Loucy (cell line): Measurements from ENCODE around the gene TRA2B.

ENCODE experiments used
- H2AFZ ChIP-seq: fragments of 200-600 bp; sonication (generic); 2 replicates; pipeline ENCODE4 v1.6.0; 2016; ENCODE audit warnings: antibody characterized with exemption, mild to moderate bottlenecking, low read length, moderate library complexity
- H3F3A ChIP-seq: fragments of 200-600 bp; 2 replicates; pipeline ENCODE4 v1.6.0; 2016; ENCODE audit warnings: antibody characterized with exemption, low read depth, mild to moderate bottlenecking
- H3K27me3 ChIP-seq: fragments of 200-600 bp; sonication (generic); 2 replicates; pipeline ENCODE4 v1.6.1; 2014; ENCODE audit warnings: low read length, mild to moderate bottlenecking; ENCODE audit not compliant: insufficient read depth, poor library complexity, severe bottlenecking
- H3K36me3 ChIP-seq: fragments of 200-600 bp; sonication (generic); 2 replicates; pipeline ENCODE4 v1.6.1; 2016; ENCODE audit warnings: low read length; ENCODE audit not compliant: insufficient read depth
- H3K4me1 ChIP-seq: fragments of 200-600 bp; sonication (generic); 2 replicates; pipeline ENCODE4 v1.5.1; 2014; ENCODE audit warnings: low read length, mild to moderate bottlenecking; ENCODE audit not compliant: insufficient read depth, poor library complexity, severe bottlenecking
- H3K4me2 ChIP-seq: fragments of 200-600 bp; sonication (generic); 2 replicates; pipeline ENCODE4 v1.6.0; 2014; ENCODE audit warnings: antibody characterized with exemption, low read length, low read depth, mild to moderate bottlenecking; ENCODE audit not compliant: poor library complexity, severe bottlenecking
- H3K4me3 ChIP-seq: fragments of 200-600 bp; sonication (generic); 2 replicates; pipeline ENCODE4 v1.5.1; 2014; ENCODE audit warnings: low read length, mild to moderate bottlenecking, mixed read lengths; ENCODE audit not compliant: poor library complexity, severe bottlenecking
- H3K79me2 ChIP-seq: fragments of 200-600 bp; sonication (generic); 2 replicates; pipeline ENCODE4 v1.6.1; 2014; ENCODE audit warnings: low read length; ENCODE audit not compliant: insufficient read depth
- H3K9ac ChIP-seq: fragments of 200-600 bp; sonication (generic); 2 replicates; pipeline ENCODE4 v1.6.0; 2014; ENCODE audit warnings: mild to moderate bottlenecking, low read depth, low read length, moderate library complexity; ENCODE audit not compliant: poor library complexity, severe bottlenecking
- H3K9me2 ChIP-seq: fragments of 200-600 bp; sonication (generic); replicated peaks from 2 replicates; pipeline ENCODE4 v1.6.1; 2016; ENCODE audit warnings: low read depth, low read length, mixed read lengths
- H3K9me3 ChIP-seq: fragments of 200-600 bp; sonication (generic); 2 replicates; pipeline ENCODE4 v1.6.1; 2014; ENCODE audit warnings: mild to moderate bottlenecking, antibody characterized with exemption, low read length, low read depth; ENCODE audit not compliant: insufficient read depth
- H4K20me1 ChIP-seq: fragments of 200-600 bp; sonication (generic); 2 replicates; pipeline ENCODE4 v1.6.0; 2014; ENCODE audit warnings: antibody characterized with exemption, low read length, mild to moderate bottlenecking; ENCODE audit not compliant: insufficient read depth, poor library complexity, severe bottlenecking
- EZH2phosphoT487 ChIP-seq: fragments of 200-600 bp; IDR thresholded peaks from 2 replicates; pipeline ENCODE4 v1.6.1; 2018; ENCODE audit warnings: antibody characterized with exemption, mild to moderate bottlenecking, moderate library complexity, borderline replicate concordance
- TF ChIP-seq, protein P1 (sequence below): fragments of 200-600 bp; sonication (generic); conservative IDR thresholded peaks from 2 replicates; pipeline ENCODE4 v1.5.1; 2014; ENCODE audit warnings: mild to moderate bottlenecking, antibody characterized with exemption, low read length

The TRA2B gene

DNA sequence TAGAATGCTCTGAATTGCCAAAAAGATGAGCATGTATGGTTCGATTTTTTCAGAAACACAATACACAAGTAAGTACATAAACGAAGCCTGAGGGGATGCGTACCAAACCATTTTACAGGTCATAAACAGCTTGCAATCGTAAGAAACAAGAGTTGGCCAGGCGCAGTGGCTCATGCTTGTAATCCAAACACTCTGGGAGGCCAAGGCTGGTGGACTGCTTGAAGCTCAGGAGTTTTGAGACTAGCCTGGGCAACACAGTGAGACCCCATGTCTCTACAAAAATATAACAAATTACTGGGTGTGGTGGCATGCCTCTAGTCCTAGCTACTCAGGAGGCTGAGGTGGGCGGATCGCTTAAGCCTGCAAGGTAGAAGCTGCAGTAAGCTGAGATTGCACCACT, 13.4 kb downstream of the TRA2B start:
- H3K9me2 ChIP-seq: no peaks in the 10 kb centered on the region
- peaks cover 41% of the 10 kb centered on the region for H3K4me1 ChIP-seq
- peaks cover 99% of the 10 kb centered on the region for H4K20me1 ChIP-seq
- H2AFZ ChIP-seq: no peak overlapping the region
- H3K27me3 ChIP-seq: no peaks in the 10 kb centered on the region
- no peaks in the 10 kb centered on the region for H3K9me3 ChIP-seq
- TF ChIP-seq, protein P1, sequence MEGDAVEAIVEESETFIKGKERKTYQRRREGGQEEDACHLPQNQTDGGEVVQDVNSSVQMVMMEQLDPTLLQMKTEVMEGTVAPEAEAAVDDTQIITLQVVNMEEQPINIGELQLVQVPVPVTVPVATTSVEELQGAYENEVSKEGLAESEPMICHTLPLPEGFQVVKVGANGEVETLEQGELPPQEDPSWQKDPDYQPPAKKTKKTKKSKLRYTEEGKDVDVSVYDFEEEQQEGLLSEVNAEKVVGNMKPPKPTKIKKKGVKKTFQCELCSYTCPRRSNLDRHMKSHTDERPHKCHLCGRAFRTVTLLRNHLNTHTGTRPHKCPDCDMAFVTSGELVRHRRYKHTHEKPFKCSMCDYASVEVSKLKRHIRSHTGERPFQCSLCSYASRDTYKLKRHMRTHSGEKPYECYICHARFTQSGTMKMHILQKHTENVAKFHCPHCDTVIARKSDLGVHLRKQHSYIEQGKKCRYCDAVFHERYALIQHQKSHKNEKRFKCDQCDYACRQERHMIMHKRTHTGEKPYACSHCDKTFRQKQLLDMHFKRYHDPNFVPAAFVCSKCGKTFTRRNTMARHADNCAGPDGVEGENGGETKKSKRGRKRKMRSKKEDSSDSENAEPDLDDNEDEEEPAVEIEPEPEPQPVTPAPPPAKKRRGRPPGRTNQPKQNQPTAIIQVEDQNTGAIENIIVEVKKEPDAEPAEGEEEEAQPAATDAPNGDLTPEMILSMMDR: no peak
- TF ChIP-seq EZH2phosphoT487: no peak
- peaks cover 100% of the 10 kb centered on the region for H3K79me2 ChIP-seq
- peaks cover 99% of the 10 kb centered on the region for H3K36me3 ChIP-seq
- H3K4me2 ChIP-seq: peak overlapping the region; percentile 8
- no peak overlapping the region for H3K9ac ChIP-seq
- no peak overlapping the region for H3K4me3 ChIP-seq
- peaks cover 3% of the 10 kb centered on the region; the same call in 1 of the 2 replicates for H3F3A ChIP-seq

DNA sequence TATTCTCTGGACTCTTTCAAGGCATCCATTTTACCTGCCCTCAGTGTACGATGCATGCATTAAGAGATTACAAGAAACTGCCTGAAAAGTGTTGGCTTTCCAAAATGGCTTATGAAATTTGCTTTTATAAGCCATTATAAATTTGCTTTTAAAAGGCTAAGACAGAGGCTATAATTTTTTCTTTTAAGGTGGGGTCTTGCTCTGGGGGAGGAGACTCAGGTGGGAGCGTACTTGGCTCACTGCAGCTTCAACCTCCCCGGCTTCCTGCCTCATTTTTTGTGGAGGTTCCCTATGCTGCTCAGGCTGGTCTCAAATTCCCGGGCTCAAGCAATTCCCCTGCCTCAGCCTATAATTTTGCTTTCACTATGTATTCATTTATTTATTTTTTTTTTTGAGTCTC, 17.6 kb downstream of the TRA2B start:
- no peak for TF ChIP-seq EZH2phosphoT487
- TF ChIP-seq, protein P1: no peak
- no peaks in the 10 kb centered on the region for H3K9me2 ChIP-seq
- H3K36me3 ChIP-seq: peaks cover 100% of the 10 kb centered on the region
- no peak overlapping the region for H3K4me2 ChIP-seq
- H3K9ac ChIP-seq: no peak overlapping the region
- no peaks in the 10 kb centered on the region for H3K9me3 ChIP-seq
- H4K20me1 ChIP-seq: peaks cover 99% of the 10 kb centered on the region
- H3F3A ChIP-seq: peaks cover 39% of the 10 kb centered on the region
- peaks cover 2% of the 10 kb centered on the region for H3K4me1 ChIP-seq
- H3K27me3 ChIP-seq: no peaks in the 10 kb centered on the region
- H3K4me3 ChIP-seq: no peak overlapping the region
- H3K79me2 ChIP-seq: peaks cover 98% of the 10 kb centered on the region
- no peak overlapping the region for H2AFZ ChIP-seq

DNA sequence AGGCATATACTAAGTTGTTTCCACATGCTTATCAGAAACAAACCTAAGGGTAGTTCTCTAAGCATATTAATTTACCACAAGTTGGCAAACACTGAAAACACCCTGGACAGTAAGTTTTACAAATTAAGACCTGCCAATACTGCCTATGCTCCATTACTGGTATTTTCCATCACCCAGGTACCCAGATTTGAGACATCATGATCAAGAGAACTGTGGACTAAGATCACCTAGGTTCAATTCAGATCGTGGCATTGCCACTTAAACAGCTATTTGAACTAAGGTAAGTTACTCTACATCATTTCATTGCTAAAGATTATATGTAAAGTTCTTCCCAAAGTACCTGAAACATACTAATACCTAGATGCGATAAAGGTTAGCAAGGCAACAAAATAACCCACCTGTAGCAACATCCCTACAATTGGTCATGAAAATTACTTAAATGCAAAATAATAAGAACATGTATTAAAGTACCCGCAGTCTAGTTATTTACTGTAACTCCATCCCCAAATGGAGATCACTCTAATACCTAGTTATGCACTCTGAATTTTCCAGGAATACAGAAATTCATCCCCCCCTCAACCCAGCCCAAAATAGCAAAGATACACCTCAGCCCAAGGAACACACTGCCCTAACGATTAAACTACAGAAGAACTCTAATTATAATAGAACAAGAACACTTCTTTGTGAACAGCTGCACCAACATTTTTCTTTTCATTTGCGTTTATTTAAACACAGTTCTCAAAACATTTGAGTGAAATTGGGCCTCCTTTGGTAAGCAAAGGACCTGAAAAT, 21.6 kb downstream of the TRA2B start:
- Histone ChIP-seq H3K27me3 (no peaks in the 10 kb centered on the region), H3K4me2 (no peak overlapping the region), H3K4me3 (no peak overlapping the region), H3K79me2 (peaks cover 58% of the 10 kb centered on the region), H4K20me1 (peaks cover 80% of the 10 kb centered on the region), H3K9me2 (no peaks in the 10 kb centered on the region), H3K4me1 (no peaks in the 10 kb centered on the region), H2AFZ (no peak overlapping the region), H3K36me3 (peaks cover 84% of the 10 kb centered on the region), H3F3A (peaks cover 55% of the 10 kb centered on the region), H3K9me3 (no peaks in the 10 kb centered on the region), H3K9ac (no peak overlapping the region)
- TF ChIP-seq EZH2phosphoT487: no peak
- TF ChIP-seq, protein P1: no peak
